PC-3 (cell line): ENCODE data around the gene MBLAC2. TPM values are rescaled to one million over a fixed set of nuclear protein-coding genes. Genes with fewer than 3 reads are reported as not detected.

Source experiments
- ATAC-seq: fragments of 200-7000 bp; cut with Tn5 transposase; 2 replicates; pipeline ENCODE4 v1.9.1; 2020; ENCODE audit warnings: mild to moderate bottlenecking, moderate library complexity
- BruUV-seq: library from RNA; stranded (reverse); fragments of 400-500 nt; replicated peaks from 2 replicates; lab custom pipeline; 2021; lab: Mats Ljungman, UMichigan
- CTCF ChIA-PET: fragments of 300-600 bp; sonication (Branson Sonifier 250); formaldehyde crosslinking; loops from one replicate; lab custom pipeline; 2022; ENCODE audit warnings: antibody characterized with exemption; lab: Charles Lee
- POLR2A ChIA-PET: fragments of 300-600 bp; sonication (Branson Sonifier 250); formaldehyde crosslinking; loops from one replicate; lab custom pipeline; 2022; ENCODE audit warnings: antibody characterized with exemption; ENCODE audit not compliant: unreplicated experiment; lab: Charles Lee
- DNase-seq: peaks from one replicate; pipeline ENCODE4 v3.0.0-alpha.2; 2015
- H2AFZ ChIP-seq: fragments of 300-600 bp; sonication (generic); 2 replicates; pipeline ENCODE4 v1.6.0; 2016; ENCODE audit warnings: antibody characterized with exemption, low read length
- H3F3A ChIP-seq: fragments of 300-600 bp; sonication (generic); one replicate; pipeline ENCODE4 v1.6.0; 2017; ENCODE audit warnings: antibody characterized with exemption, low read length, control low read depth, mild to moderate bottlenecking; ENCODE audit not compliant: unreplicated experiment
- H3K27ac ChIP-seq: fragments of 300-600 bp; sonication (generic); 2 replicates; pipeline ENCODE4 v1.5.1; 2016; ENCODE audit warnings: mild to moderate bottlenecking, low read length
- H3K27me3 ChIP-seq: fragments of 300-600 bp; sonication (generic); 2 replicates; pipeline ENCODE4 v1.6.1; 2016; ENCODE audit warnings: low read length, mixed read lengths
- H3K36me3 ChIP-seq: fragments of 300-600 bp; sonication (generic); 2 replicates; pipeline ENCODE4 v1.6.1; 2016; ENCODE audit warnings: low read depth, mixed run types, low read length, mixed read lengths
- H3K4me1 ChIP-seq: fragments of 300-600 bp; sonication (generic); 2 replicates; pipeline ENCODE4 v1.5.1; 2016; ENCODE audit warnings: low read length; ENCODE audit not compliant: insufficient read depth
- H3K4me2 ChIP-seq: fragments of 300-600 bp; sonication (generic); 2 replicates; pipeline ENCODE4 v1.6.0; 2016; ENCODE audit warnings: low read length
- H3K4me3 ChIP-seq: fragments of 300-600 bp; sonication (generic); 2 replicates; pipeline ENCODE4 v1.5.1; 2016; ENCODE audit warnings: mild to moderate bottlenecking, low read length, mixed read lengths
- H3K79me2 ChIP-seq: fragments of 300-600 bp; sonication (generic); 2 replicates; pipeline ENCODE4 v1.6.1; 2017; ENCODE audit warnings: low read length, mixed read lengths
- H3K9ac ChIP-seq: fragments of 300-600 bp; sonication (generic); 2 replicates; pipeline ENCODE4 v1.6.0; 2016; ENCODE audit warnings: mild to moderate bottlenecking, low read length
- H3K9me2 ChIP-seq: fragments of 300-600 bp; sonication (generic); replicated peaks from 2 replicates; pipeline ENCODE4 v1.6.1; 2016; ENCODE audit warnings: mixed run types, low read length, mixed read lengths
- H3K9me3 ChIP-seq: fragments of 300-600 bp; sonication (generic); 2 replicates; pipeline ENCODE4 v1.6.1; 2016; ENCODE audit warnings: low read length, mixed read lengths
- H4K20me1 ChIP-seq: fragments of 300-600 bp; sonication (generic); 2 replicates; pipeline ENCODE4 v1.6.1; 2016; ENCODE audit warnings: low read length, mixed read lengths
- EZH2 ChIP-seq: fragments of 300-600 bp; sonication (generic); IDR thresholded peaks from one replicate; pipeline ENCODE4 v1.6.1; 2017; ENCODE audit warnings: antibody characterized with exemption, mild to moderate bottlenecking, low read length; ENCODE audit not compliant: unreplicated experiment
- EZH2phosphoT487 ChIP-seq: fragments of 300-600 bp; sonication (generic); IDR thresholded peaks from 2 replicates; pipeline ENCODE4 v1.6.1; 2018; ENCODE audit warnings: mild to moderate bottlenecking, antibody characterized with exemption, low read length, borderline replicate concordance
- intact Hi-C: fragments of 100-400 bp; cut with micrococcal nuclease; formaldehyde crosslinking; loops from 2 replicates; pipeline ENCODE4 v1.9.0; 2023
- total RNA-seq: library from RNA; depleted of rRNA; stranded (reverse); fragments of >200 nt; gene quantifications from 2 replicates; pipeline ENCODE4 v1.2.3, GENCODE V29; 2014
- TF ChIP-seq, protein P1 (sequence below): fragments of 300-600 bp; sonication (generic); conservative IDR thresholded peaks from 2 replicates; pipeline ENCODE4 v1.5.1; 2017; ENCODE audit warnings: antibody characterized with exemption, low read depth, mild to moderate bottlenecking, low read length

Gene MBLAC2
- total RNA-seq, 1 experiment from 2014 or later = 7.8 TPM

DNA sequence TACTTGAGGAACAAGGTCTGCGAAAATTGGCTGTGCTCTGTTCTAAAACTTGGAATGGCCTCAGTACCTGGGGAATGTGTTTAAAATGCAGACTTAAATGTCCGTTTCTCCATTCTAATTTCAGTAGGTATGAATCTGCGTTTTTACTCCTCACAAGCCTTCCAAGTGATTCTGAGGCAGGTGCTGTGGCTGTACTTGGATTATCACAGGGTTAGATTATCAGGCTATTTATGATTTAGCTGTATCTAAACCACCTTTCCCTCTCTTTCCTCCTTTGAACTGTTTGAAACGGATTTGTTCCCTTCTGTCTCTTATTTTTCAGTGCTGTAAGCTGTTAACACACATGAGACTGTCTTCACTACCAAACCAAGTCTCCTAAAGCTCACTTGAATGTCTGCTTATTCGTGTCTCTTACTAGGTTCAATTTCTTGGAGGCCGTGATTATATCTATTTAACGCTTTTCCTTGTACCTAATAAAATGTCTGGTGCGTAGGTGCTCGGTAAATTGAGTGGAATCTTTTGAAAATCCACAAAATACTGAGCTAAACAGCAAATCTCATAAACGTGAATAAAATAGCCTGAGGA is 64.3 kb downstream of the MBLAC2 start:
- BruUV-seq = TSS peak; percentile 93
- no peak for DNase-seq
- no peak for TF ChIP-seq EZH2phosphoT487
- no peaks in the 10 kb centered on the region for H3K9me3 ChIP-seq
- H3K4me2 ChIP-seq = peak overlapping the region; percentile 84
- H3K79me2 ChIP-seq = peaks cover 46% of the 10 kb centered on the region
- H4K20me1 ChIP-seq = no peaks in the 10 kb centered on the region
- intact Hi-C loops = no loop called here
- peak overlapping the region; percentile 74 for H3K4me3 ChIP-seq
- peaks cover 35% of the 10 kb centered on the region for H3K4me1 ChIP-seq
- peak overlapping the region; percentile 94 for H3K9ac ChIP-seq
- H3K27ac ChIP-seq = peak overlapping the region; percentile 62
- H3K36me3 ChIP-seq = 0 out of 2 replicates have a peak, but pooled peaks cover 1% of the 10 kb centered on the region
- H3K27me3 ChIP-seq = no peaks in the 10 kb centered on the region
- no peak for ATAC-seq
- peak overlapping the region; percentile 73 for H2AFZ ChIP-seq
- peaks cover 8% of the 10 kb centered on the region for H3F3A ChIP-seq
- ChIA-PET CTCF (interaction anchor here (0.6 to 0.7 kb wide), 2 partner anchors 108 to 633 kb away, joined by 3 read pairs; no protein-coding TSS in a partner anchor), POLR2A (interaction anchor here (0.5 to 1.0 kb wide), 8 partner anchors 21 to 328 kb away, joined by 3 to 5 read pairs (median 4); no protein-coding TSS in a partner anchor)
- no peaks in the 10 kb centered on the region for H3K9me2 ChIP-seq

DNA sequence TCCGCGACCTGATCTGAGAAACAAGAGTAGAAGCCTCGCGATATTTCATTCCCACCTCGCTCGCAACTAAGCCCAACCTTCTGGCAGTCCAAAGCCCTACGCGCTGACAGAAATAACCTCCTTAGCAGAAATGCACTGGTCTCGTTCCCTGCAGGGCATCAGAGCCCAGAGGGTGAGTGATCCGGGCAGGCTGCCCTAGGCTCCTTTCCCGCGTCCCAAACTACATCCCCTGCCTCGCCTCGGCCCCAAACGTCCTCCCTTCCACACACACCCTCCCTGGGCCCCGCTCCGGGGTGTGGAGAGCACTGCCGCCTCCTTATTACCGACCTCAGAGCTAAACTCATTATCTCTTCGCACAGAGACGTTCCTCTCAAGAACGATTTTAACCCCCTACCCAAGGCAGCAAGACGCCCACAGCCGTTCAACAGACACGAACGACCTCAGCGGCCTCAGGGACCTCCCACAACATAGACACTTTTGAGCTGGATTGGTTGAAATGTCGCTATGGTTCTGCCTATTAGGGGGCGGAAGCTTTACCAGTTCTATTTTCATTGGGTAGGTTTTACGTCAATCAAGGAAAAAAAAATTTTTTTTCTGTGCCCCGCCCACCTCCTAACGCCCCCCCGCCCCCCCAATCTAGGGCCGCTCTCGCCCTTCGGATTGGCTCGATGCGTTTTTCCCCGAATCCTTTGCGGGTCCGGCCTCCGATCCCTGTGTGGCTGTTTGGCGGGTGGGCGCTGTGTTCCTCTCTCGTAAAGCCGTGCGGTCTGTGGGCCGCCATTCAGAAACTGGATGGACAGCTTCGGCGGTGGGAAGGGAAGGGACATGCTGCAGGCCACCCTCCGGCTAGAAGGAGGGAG is 65.0 kb downstream of the MBLAC2 start, which contains the start of gene CETN3:
Gene CETN3 (minus strand): TSS at position 439 of the 860 bp plus-strand sequence. CDS start 95 bp downstream, at position 344.
- intact Hi-C loops = loop anchor here (5.0 kb wide), 1 partner anchor 58 kb away; no protein-coding TSS in a partner anchor
- Histone ChIP-seq H4K20me1 (no peaks in the 10 kb centered on the region), H2AFZ (peak within 1 kb of the TSS; percentile 97), H3K9me3 (no peaks in the 10 kb centered on the region), H3K9ac (peak within 1 kb of the TSS; percentile 95), H3F3A (peaks cover 8% of the 10 kb centered on the region), H3K27ac (peak within 1 kb of the TSS; percentile 82), H3K4me1 (peaks cover 35% of the 10 kb centered on the region), H3K27me3 (no peaks in the 10 kb centered on the region), H3K79me2 (peaks cover 51% of the 10 kb centered on the region), H3K4me3 (peak within 1 kb of the TSS; percentile 88), H3K9me2 (no peaks in the 10 kb centered on the region), H3K36me3 (0 out of 2 replicates have a peak, but pooled peaks cover 5% of the 10 kb centered on the region), H3K4me2 (peak within 1 kb of the TSS; percentile 90)
- ATAC-seq (peak; percentile 90), DNase-seq (peak; percentile 97)
- POLR2A ChIA-PET = interaction anchor here (0.5 to 1.0 kb wide), 8 partner anchors 20 to 1145 kb away, joined by 3 to 6 read pairs (median 4); no protein-coding TSS in a partner anchor
- CTCF ChIA-PET = interaction anchor here (0.6 kb wide), 1 partner anchor 109 kb away, joined by 3 read pairs; no protein-coding TSS in a partner anchor
- no TSS peak for BruUV-seq
- TF ChIP-seq EZH2 (no peak), EZH2phosphoT487 (no peak)
- TF ChIP-seq, protein P1, sequence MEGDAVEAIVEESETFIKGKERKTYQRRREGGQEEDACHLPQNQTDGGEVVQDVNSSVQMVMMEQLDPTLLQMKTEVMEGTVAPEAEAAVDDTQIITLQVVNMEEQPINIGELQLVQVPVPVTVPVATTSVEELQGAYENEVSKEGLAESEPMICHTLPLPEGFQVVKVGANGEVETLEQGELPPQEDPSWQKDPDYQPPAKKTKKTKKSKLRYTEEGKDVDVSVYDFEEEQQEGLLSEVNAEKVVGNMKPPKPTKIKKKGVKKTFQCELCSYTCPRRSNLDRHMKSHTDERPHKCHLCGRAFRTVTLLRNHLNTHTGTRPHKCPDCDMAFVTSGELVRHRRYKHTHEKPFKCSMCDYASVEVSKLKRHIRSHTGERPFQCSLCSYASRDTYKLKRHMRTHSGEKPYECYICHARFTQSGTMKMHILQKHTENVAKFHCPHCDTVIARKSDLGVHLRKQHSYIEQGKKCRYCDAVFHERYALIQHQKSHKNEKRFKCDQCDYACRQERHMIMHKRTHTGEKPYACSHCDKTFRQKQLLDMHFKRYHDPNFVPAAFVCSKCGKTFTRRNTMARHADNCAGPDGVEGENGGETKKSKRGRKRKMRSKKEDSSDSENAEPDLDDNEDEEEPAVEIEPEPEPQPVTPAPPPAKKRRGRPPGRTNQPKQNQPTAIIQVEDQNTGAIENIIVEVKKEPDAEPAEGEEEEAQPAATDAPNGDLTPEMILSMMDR = no peak
